ENCODE measurements around the gene TF. TPM values are rescaled to one million over a fixed set of nuclear protein-coding genes. Genes with fewer than 3 reads are reported as not detected.

The TF gene
- total RNA-seq, 1 donor from 2014 or later, result 2.8 TPM

GRCh38 chr3:133843634-133844033 lies 97.4 kb downstream of the TF start:
- intact Hi-C loops (cut with DNase I), result no loop called here
- no peak for ATAC-seq
- DNase-seq, result no peak
- H3K4me3 ChIP-seq, result no peak overlapping the region
- H3K4me1 ChIP-seq, result no peaks in the 10 kb centered on the region
- TF ChIP-seq CTCF (IDR thresholded peaks at IDR 0.05), result no peak
- no peaks in the 10 kb centered on the region for H3K36me3 ChIP-seq
- H3K27me3 ChIP-seq (ENCODE audit: low read depth), result no peaks in the 10 kb centered on the region
- H3K27ac ChIP-seq, result no peak overlapping the region
- no peaks in the 10 kb centered on the region for H3K9me3 ChIP-seq

GRCh38 chr3:133845127-133845526 lies 98.9 kb downstream of the TF start:
- DNase-seq (no peak), ATAC-seq (no peak)
- intact Hi-C loops (cut with DNase I), result no loop called here
- Histone ChIP-seq H3K4me3 (no peak overlapping the region), H3K27ac (no peak overlapping the region), H3K4me1 (no peaks in the 10 kb centered on the region), H3K27me3 (ENCODE audit: low read depth) (no peaks in the 10 kb centered on the region), H3K36me3 (no peaks in the 10 kb centered on the region), H3K9me3 (no peaks in the 10 kb centered on the region)
- no peak for TF ChIP-seq CTCF (IDR thresholded peaks at IDR 0.05)

Other genes with a start within 250 kb of the TF start
- gene CDV3, start 172.7 kb upstream of the TF start, total RNA-seq, result 166 TPM
- 18.2 TPM for gene TOPBP1, start 84.5 kb upstream of the TF start, total RNA-seq
- 43.3 TPM for gene SRPRB, start 59.4 kb downstream of the TF start, total RNA-seq
- 5.5 TPM for gene RAB6B, start 149.5 kb downstream of the TF start, total RNA-seq

Data from lower lobe of right lung (tissue), 2 donors.